HepG2 (cell line): ENCODE data around the gene PRRT1. TPM values are rescaled to one million over a fixed set of nuclear protein-coding genes. Genes with fewer than 3 reads are reported as not detected.

Source experiments
- ATAC-seq: fragments of 200-7000 bp; cut with Tn5 transposase; 3 replicates; pipeline ENCODE4 v1.9.1; 2020; ENCODE audit warnings: mild to moderate bottlenecking, moderate library complexity
- BruUV-seq: library from RNA; stranded (reverse); fragments of 400-500 nt; replicated peaks from 2 replicates; lab custom pipeline; 2021; lab: Mats Ljungman, UMichigan
- CTCF ChIA-PET: fragments of 300-600 bp; formaldehyde crosslinking; extraction: SDS; loops from one replicate; lab custom pipeline; 2021; ENCODE audit warnings: low total read pairs, inconsistent platforms, low intra/inter-chr PET ratio; lab: Yijun Ruan, JAX
- POLR2A ChIA-PET: fragments of 350-600 bp; sonication (Branson Sonifier 250); formaldehyde crosslinking; loops from one replicate; lab custom pipeline; 2020; ENCODE audit warnings: antibody characterized with exemption, inconsistent platforms; lab: Yijun Ruan, JAX
- DNase-seq: peaks from one replicate; pipeline ENCODE4 v3.0.0-alpha.2; 2015; ENCODE audit warnings: low spot score
- FAIRE-seq: peaks from 3 replicates; lab custom pipeline; 2011; peaks lifted over from hg19 to GRCh38; lab: Jason Lieb, UNC
- H2AFZ ChIP-seq: one replicate; pipeline ENCODE4 v1.6.1; 2011; ENCODE audit warnings: low read length, inconsistent platforms
- H3K27ac ChIP-seq: fragments of 300-600 bp; 3 replicates; pipeline ENCODE4 v1.8.0; 2011; ENCODE audit warnings: mixed run types, mild to moderate bottlenecking, mixed read lengths, low read length, inconsistent platforms; ENCODE audit not compliant: insufficient read depth; ENCODE audit errors: extremely low read length
- H3K27me3 ChIP-seq, 2 experiments: fragments of 200-600 bp in 1 of 2; 2 replicates in 1 of 2; 3 replicates in 1 of 2; pipeline versions ENCODE4 v1.6.0 to v1.8.0; 2011; ENCODE audit warnings: low read length in 2 of 2, mild to moderate bottlenecking in 2 of 2, moderate library complexity in 2 of 2, inconsistent platforms in 1 of 2; ENCODE audit not compliant: insufficient read depth in 2 of 2, control insufficient read depth in 1 of 2
- H3K36me3 ChIP-seq, 2 experiments: fragments of 200-600 bp in 1 of 2; replicated peaks in 1 of 2; 2 replicates in 1 of 2; 3 replicates in 1 of 2; pipeline versions ENCODE4 v1.5.1 to v1.8.0; 2011; ENCODE audit warnings: low read length in 2 of 2, inconsistent platforms in 1 of 2; ENCODE audit not compliant: insufficient read depth in 2 of 2, control insufficient read depth in 1 of 2
- H3K4me1 ChIP-seq: 2 replicates; pipeline ENCODE4 v1.5.1; 2012; ENCODE audit warnings: low read length, inconsistent platforms; ENCODE audit not compliant: insufficient read depth
- H3K4me2 ChIP-seq: 2 replicates; pipeline ENCODE4 v1.6.0; 2011; ENCODE audit warnings: low read depth, low read length, inconsistent platforms
- H3K4me3 ChIP-seq, 3 experiments: fragments of 200-600 bp in 1 of 3; sonication (generic), shearing (Covaris generic) in 1 of 3; replicated peaks in 1 of 3; 2 replicates each; pipeline ENCODE4 v1.5.1; 2011 to 2016; ENCODE audit warnings: low read length in 3 of 3, inconsistent platforms in 2 of 3, low read depth in 2 of 3, mild to moderate bottlenecking in 2 of 3, control low read depth in 1 of 3, mixed read lengths in 1 of 3; ENCODE audit not compliant: insufficient read depth in 1 of 3
- H3K79me2 ChIP-seq: one replicate; pipeline ENCODE4 v1.6.1; 2011; ENCODE audit warnings: low read length, inconsistent platforms; ENCODE audit not compliant: insufficient read depth
- H3K9ac ChIP-seq: 2 replicates; pipeline ENCODE4 v1.6.0; 2011; ENCODE audit warnings: mild to moderate bottlenecking, low read depth, low read length, inconsistent platforms; ENCODE audit not compliant: insufficient read depth
- H3K9me3 ChIP-seq: 2 replicates; pipeline ENCODE4 v1.5.1; 2012; ENCODE audit warnings: mild to moderate bottlenecking, low read length
- H4K20me1 ChIP-seq: 2 replicates; pipeline ENCODE4 v1.6.0; 2011; ENCODE audit warnings: inconsistent platforms, mild to moderate bottlenecking, low read length, moderate library complexity; ENCODE audit not compliant: insufficient read depth
- AGO2 ChIP-seq: fragments of 200-400 bp; formaldehyde crosslinking; optimal IDR thresholded peaks from 2 replicates; pipeline ENCODE3; 2017; ENCODE audit warnings: mild to moderate bottlenecking, low read depth, low read length, moderate library complexity
- CTCF ChIP-seq: sonication (generic); formaldehyde crosslinking; IDR thresholded peaks from 2 replicates; pipeline ENCODE4 v1.5.0; 2020; ENCODE audit warnings: mild to moderate bottlenecking, missing genetic modification reagents, moderate library complexity
- DMAP1 ChIP-seq: IDR thresholded peaks from 2 replicates; pipeline ENCODE4 v1.6.1; 2016
- JUND ChIP-seq: sonication (generic); formaldehyde crosslinking; IDR thresholded peaks from 2 replicates; pipeline ENCODE4 v1.8.0; 2022; ENCODE audit warnings: mild to moderate bottlenecking, missing genetic modification reagents
- MXD1 ChIP-seq: sonication (generic); formaldehyde crosslinking; IDR thresholded peaks from 2 replicates; pipeline ENCODE4 v1.4.0; 2020; ENCODE audit warnings: mild to moderate bottlenecking, missing genetic modification reagents
- NFKBIZ ChIP-seq: IDR thresholded peaks from 2 replicates; pipeline ENCODE4 v1.6.1; 2018; ENCODE audit warnings: missing genetic modification reagents, missing compliant biosample characterization
- POLR2A ChIP-seq, 2 experiments: IDR thresholded peaks; 2 replicates each; pipeline ENCODE4 v1.6.1; 2011; ENCODE audit warnings: low read depth in 2 of 2, low read length in 2 of 2, mild to moderate bottlenecking in 1 of 2, moderate library complexity in 1 of 2; ENCODE audit not compliant: insufficient read depth in 1 of 2
- RARA ChIP-seq: IDR thresholded peaks from 2 replicates; pipeline ENCODE4 v1.6.1; 2016; ENCODE audit warnings: missing genetic modification reagents, missing compliant biosample characterization
- RBFOX2 ChIP-seq: fragments of 200-400 bp; formaldehyde crosslinking; IDR thresholded peaks from 2 replicates; pipeline ENCODE4 v1.6.1; 2017; ENCODE audit warnings: low read depth, mild to moderate bottlenecking, low read length
- RBM22 ChIP-seq: fragments of 200-400 bp; formaldehyde crosslinking; optimal IDR thresholded peaks from 2 replicates; pipeline ENCODE3; 2017; ENCODE audit warnings: mild to moderate bottlenecking, low read length, moderate library complexity
- RELA ChIP-seq: sonication (generic); formaldehyde crosslinking; IDR thresholded peaks from 2 replicates; pipeline ENCODE4 v1.4.0; 2020; ENCODE audit warnings: missing genetic modification reagents
- STAG1 ChIP-seq: sonication (generic); formaldehyde crosslinking; IDR thresholded peaks from 2 replicates; pipeline ENCODE4 v1.4.0; 2020; ENCODE audit warnings: missing genetic modification reagents
- TBX3 ChIP-seq: fragments of 450-650 bp; IDR thresholded peaks from 2 replicates; pipeline ENCODE4 v1.6.1; 2017; ENCODE audit warnings: antibody characterized with exemption, mild to moderate bottlenecking, inconsistent platforms, borderline replicate concordance
- ZNF142 ChIP-seq: sonication (generic); formaldehyde crosslinking; IDR thresholded peaks from 2 replicates; pipeline ENCODE4 v1.4.0; 2020; ENCODE audit warnings: missing genetic modification reagents
- ZNF282 ChIP-seq: fragments of 450-650 bp; IDR thresholded peaks from 2 replicates; pipeline ENCODE4 v1.6.1; 2018; ENCODE audit not compliant: partially characterized antibody
- WGBS: methylation state at CpG from one replicate; pipeline ENCODE4 v1.1.6; 2017; ENCODE audit warnings: low lambda C conversion rate; 5-methylcytosine and 5-hydroxymethylcytosine counted together
- in situ Hi-C: cut with HindIII; loops from 2 replicates; pipeline ENCODE4 v1.10.0; 2017; ENCODE audit warnings: low pct_unique_long_range_greater_than_20kb; ENCODE audit not compliant: extremely low pct_ligation_motif_present
- intact Hi-C: fragments of 100-400 bp; cut with micrococcal nuclease; formaldehyde crosslinking; loops from one replicate; pipeline ENCODE4 v1.10.0; 2022; ENCODE audit not compliant: unreplicated experiment
- polyA plus RNA-seq, 8 experiments: library from polyadenylated mRNA; depleted of rRNA in 3 of 8; stranded (reverse) in 7 of 8; unstranded in 1 of 8; fragments of >200 nt; fragmentation: Illumina TruSeq in 4 of 8; extraction: Trizol in 4 of 8; gene quantifications; 2 replicates each; pipeline versions ENCODE4 v1.2.1 to v1.2.3, GENCODE V29; 2011 to 2016; ENCODE audit warnings: low read depth in 4 of 8, missing spikeins in 1 of 8, mixed read lengths in 1 of 8; ENCODE audit not compliant: insufficient read depth in 1 of 8
- total RNA-seq, 5 experiments: library from RNA; depleted of rRNA; stranded (reverse); fragments of >200 nt; fragmentation: Illumina TruSeq; extraction: Trizol; gene quantifications; 2 replicates each; pipeline ENCODE4 v1.2.3, GENCODE V29; 2016; ENCODE audit warnings: low read depth in 1 of 5

The PRRT1 gene
- total and polyA plus RNA-seq, 2 of the 13 experiments (the other 11 are each of a cell fraction or from before 2014, with no cell fraction given), result 0.64 to 1.4 TPM

- TF ChIP-seq DMAP1 (CRISPR knock-in tag) (no peak), RELA (CRISPR knock-in tag) (no peak), AGO2 (peak; percentile 77)
- TF ChIP-seq, all 625 proteins: peak for 2
Observed at GRCh38 chr6:32167154-32167760, 15.5 kb upstream of the PRRT1 start (continued).

- ATAC-seq (no peak; the same call in 2 of the 3 replicates), FAIRE-seq (no peak)
- no peak overlapping the region for H3K4me2 ChIP-seq
- H3K9me3 ChIP-seq, result no peaks in the 10 kb centered on the region
- peaks cover 20 to 60% of the 10 kb centered on the region in 2 experiments for H3K36me3 ChIP-seq
- intact Hi-C loops, result no loop called here
- no peak overlapping the region for H3K27ac ChIP-seq
- POLR2A ChIA-PET, result interaction anchor here (1.0 kb wide), 1 partner anchor 29 kb away, joined by 3 read pairs; no protein-coding TSS in a partner anchor
- CTCF ChIA-PET, result interaction anchor here (0.9 kb wide), 1 partner anchor 47 kb away, joined by 3 read pairs; no protein-coding TSS in a partner anchor
- in situ Hi-C loops, result no loop called here
- WGBS, result 97% methylated on average over 29 of the region's 30 CpGs
- no TSS peak for BruUV-seq
- no peak for TF ChIP-seq RARA (CRISPR knock-in tag)
- no peak for TF ChIP-seq ZNF142
- TF ChIP-seq MXD1 (CRISPR knock-in tag), result 0 out of 2 replicates have a peak, but pooled peaks have one; percentile 41
- peak; percentile 68 for TF ChIP-seq RBM22
- no peak for TF ChIP-seq JUND
- no peak for TF ChIP-seq TBX3
- TF ChIP-seq NFKBIZ (CRISPR knock-in tag), result no peak
- TF ChIP-seq CTCF, result peak; percentile 41
- peak; percentile 87 for TF ChIP-seq AGO2
- peak; percentile 77 for TF ChIP-seq RBFOX2
- no peak for TF ChIP-seq ZNF282
- TF ChIP-seq STAG1 (CRISPR knock-in tag), result peak; percentile 19; the same call in 1 of the 2 replicates
- 0 out of 4 replicates have a peak, but pooled peaks of 1 of the 2 experiments have one; percentile 38 for TF ChIP-seq POLR2A (IDR thresholded peaks at IDR 0.05; ENCODE audit: insufficient read depth in 1 of 2, low read depth in 2 of 2, low read length in 2 of 2)
- TF ChIP-seq, all 625 proteins: peak for 7
- no peak for DNase-seq
- no peak overlapping the region for H3K4me3 ChIP-seq
- H2AFZ ChIP-seq, result no peak overlapping the region
- H3K4me1 ChIP-seq, result no peaks in the 10 kb centered on the region
- H4K20me1 ChIP-seq, result no peaks in the 10 kb centered on the region
- H3K9ac ChIP-seq, result no peak overlapping the region
- H3K27me3 ChIP-seq, result no peaks in the 10 kb centered on the region
- no peaks in the 10 kb centered on the region for H3K79me2 ChIP-seq
Observed at GRCh38 chr6:32166411-32167061, 14.8 kb upstream of the PRRT1 start.
